Adipose tissue (tissue), 3 donors: Measurements from ENCODE around the gene JPH3. TPM values are rescaled to one million over a fixed set of nuclear protein-coding genes. Genes with fewer than 3 reads are reported as not detected.

ENCODE experiments used
- H3K27ac ChIP-seq: one replicate; pipeline ENCODE4 v1.5.1; 2013; ENCODE audit warnings: low read depth, low read length
- WGBS, 3 donors: extraction: QIAGEN DNeasy Blood & Tissue Kit; methylation state at CpG; one replicate each; pipeline ENCODE4 v1.1.7; 2013; 5-methylcytosine and 5-hydroxymethylcytosine counted together
- polyA plus RNA-seq, 3 donors: library from polyadenylated mRNA; stranded (reverse); fragments of 200-250 nt; gene quantifications; one replicate each; pipeline ENCODE4 v1.2.3, GENCODE V29; 2013
- donor health status: healthy with polysubstance abuse.
- donor health status: Bipolar disorder and iron deficiency.
- donor health status: healthy.

JPH3 gene
- polyA plus RNA-seq, 3 donors, result 0.07 to 0.17 TPM; not detected in 1

GRCh38 chr16:87592018-87592712, 10.1 kb upstream of the JPH3 start:
- no peak overlapping the region for H3K27ac ChIP-seq
- 70 to 80% (median 80%) methylated on average over 21 of the region's 21 CpGs for WGBS, 3 donors

- WGBS, 3 donors, result 76 to 87% (median 86%) methylated on average over 10 of the region's 10 CpGs
- H3K27ac ChIP-seq, result no peak overlapping the region
Observed at GRCh38 chr16:87593710-87594258, 8.5 kb upstream of the JPH3 start.

GRCh38 chr16:87595712-87596111, 6.6 kb upstream of the JPH3 start:
- 56 to 81% (median 80%) methylated on average over 5 of the region's 5 CpGs for WGBS, 3 donors
- no peak overlapping the region for H3K27ac ChIP-seq

- 91 to 96% (median 95%) methylated on average over 6 of the region's 6 CpGs for WGBS, 3 donors
- H3K27ac ChIP-seq, result no peak overlapping the region
Observed at GRCh38 chr16:87597324-87597830, 4.9 kb upstream of the JPH3 start.

- 75 to 84% (median 81%) methylated on average over 5 of the region's 5 CpGs for WGBS, 3 donors
- no peak overlapping the region for H3K27ac ChIP-seq
Observed at GRCh38 chr16:87598431-87598830, 3.9 kb upstream of the JPH3 start.

GRCh38 chr16:87600246-87600645, 2.1 kb upstream of the JPH3 start:
- no peak overlapping the region for H3K27ac ChIP-seq
- WGBS, 3 donors, result 61 to 64% (median 62%) methylated on average over 6 of the region's 6 CpGs

GRCh38 chr16:87601401-87601981, 817 bp upstream of the JPH3 start:
- H3K27ac ChIP-seq, result no peak overlapping the region
- 3 to 4% (median 4%) methylated on average over 32 of the region's 32 CpGs for WGBS, 3 donors

- WGBS, 3 donors, result 1 to 2% (median 1%) methylated on average over 65 to 97 of the region's 97 CpGs
- no peak overlapping the region for H3K27ac ChIP-seq
Observed at GRCh38 chr16:87602821-87603683, 744 bp downstream of the JPH3 start.

GRCh38 chr16:87603684-87604633, 1.7 kb downstream of the JPH3 start:
- no peak overlapping the region for H3K27ac ChIP-seq
- WGBS, 3 donors, result 10 to 15% (median 13%) methylated on average over 38 to 44 of the region's 44 CpGs

GRCh38 chr16:87604634-87605111, 2.4 kb downstream of the JPH3 start:
- no peak overlapping the region for H3K27ac ChIP-seq
- 58 to 79% (median 77%) methylated on average over 22 of the region's 22 CpGs for WGBS, 3 donors

GRCh38 chr16:87607223-87607622, 4.9 kb downstream of the JPH3 start:
- WGBS, 3 donors, result 80 to 88% (median 86%) methylated on average over 19 of the region's 19 CpGs
- H3K27ac ChIP-seq, result no peak overlapping the region

GRCh38 chr16:87607871-87608270, 5.6 kb downstream of the JPH3 start:
- WGBS, 3 donors, result 82 to 85% (median 83%) methylated on average over 12 to 13 of the region's 13 CpGs

GRCh38 chr16:87608400-87608985, 6.2 kb downstream of the JPH3 start:
- H3K27ac ChIP-seq, result no peak overlapping the region

More at GRCh38 chr16:87607871-87608270, 5.6 kb downstream of the JPH3 start:
- H3K27ac ChIP-seq, result no peak overlapping the region

GRCh38 chr16:87610026-87610425, 7.7 kb downstream of the JPH3 start:
- 69 to 79% (median 78%) methylated on average over 9 of the region's 9 CpGs for WGBS, 3 donors
- no peak overlapping the region for H3K27ac ChIP-seq

More at GRCh38 chr16:87608400-87608985, 6.2 kb downstream of the JPH3 start:
- 41 to 45% (median 44%) methylated on average over 20 of the region's 20 CpGs for WGBS, 3 donors

GRCh38 chr16:87611456-87611855, 9.1 kb downstream of the JPH3 start:
- H3K27ac ChIP-seq, result no peak overlapping the region
- 73 to 86% (median 84%) methylated on average over 6 of the region's 6 CpGs for WGBS, 3 donors

- no peak overlapping the region for H3K27ac ChIP-seq
- WGBS, 3 donors, result 78 to 85% (median 83%) methylated on average over 10 of the region's 10 CpGs
Observed at GRCh38 chr16:87613961-87614360, 11.7 kb downstream of the JPH3 start.

- WGBS, 3 donors, result 68 to 72% (median 70%) methylated on average over 19 of the region's 19 CpGs
- H3K27ac ChIP-seq, result no peak overlapping the region
Observed at GRCh38 chr16:87615621-87616041, 13.3 kb downstream of the JPH3 start.
